IPS-18a (cell line): ENCODE measurements around the gene RUVBL1.

Source experiments
- H3K27ac ChIP-seq: one replicate; pipeline ENCODE4 v1.5.1; 2013; ENCODE audit warnings: low read length
- H3K27me3 ChIP-seq: one replicate; pipeline ENCODE4 v1.6.1; 2013; ENCODE audit warnings: mild to moderate bottlenecking, low read length; ENCODE audit not compliant: control insufficient read depth, insufficient read depth
- H3K36me3 ChIP-seq: one replicate; pipeline ENCODE4 v1.6.1; 2013; ENCODE audit warnings: low read depth, low read length; ENCODE audit not compliant: control insufficient read depth
- H3K4me1 ChIP-seq: one replicate; pipeline ENCODE4 v1.6.1; 2013; ENCODE audit warnings: low read depth, low read length; ENCODE audit not compliant: control insufficient read depth
- H3K4me3 ChIP-seq: one replicate; pipeline ENCODE4 v1.5.1; 2013; ENCODE audit warnings: low read length
- H3K9ac ChIP-seq: one replicate; pipeline ENCODE4 v1.6.1; 2013; ENCODE audit warnings: mild to moderate bottlenecking, low read length, moderate library complexity
- H3K9me3 ChIP-seq: one replicate; pipeline ENCODE4 v1.6.1; 2013; ENCODE audit warnings: low read depth, low read length; ENCODE audit not compliant: control insufficient read depth

RUVBL1 gene

GRCh38 chr3:128098234-128098633 is 25.4 kb downstream of the RUVBL1 start:
- H3K4me3 ChIP-seq: no peak overlapping the region
- peaks cover 82% of the 10 kb centered on the region for H3K36me3 ChIP-seq

GRCh38 chr3:128095222-128095703 is 28.3 kb downstream of the RUVBL1 start:
- H3K9ac ChIP-seq: no peak overlapping the region
- H3K9me3 ChIP-seq: no peaks in the 10 kb centered on the region
- no peak overlapping the region for H3K27ac ChIP-seq
- H3K27me3 ChIP-seq: no peaks in the 10 kb centered on the region
- H3K4me3 ChIP-seq: no peak overlapping the region
- H3K4me1 ChIP-seq: peaks cover 33% of the 10 kb centered on the region
- peaks cover 67% of the 10 kb centered on the region for H3K36me3 ChIP-seq

More at GRCh38 chr3:128098234-128098633, 25.4 kb downstream of the RUVBL1 start:
- Histone ChIP-seq H3K4me1 (peaks cover 34% of the 10 kb centered on the region), H3K9ac (no peak overlapping the region), H3K27me3 (no peaks in the 10 kb centered on the region), H3K9me3 (no peaks in the 10 kb centered on the region), H3K27ac (no peak overlapping the region)

- peaks cover 28% of the 10 kb centered on the region for H3K4me1 ChIP-seq
- no peak overlapping the region for H3K9ac ChIP-seq
- H3K27ac ChIP-seq: no peak overlapping the region
- H3K4me3 ChIP-seq: no peak overlapping the region
- H3K36me3 ChIP-seq: peaks cover 60% of the 10 kb centered on the region
- no peaks in the 10 kb centered on the region for H3K9me3 ChIP-seq
- H3K27me3 ChIP-seq: no peaks in the 10 kb centered on the region
These were observed 29.1 kb downstream of the RUVBL1 start for GRCh38 chr3:128094295-128095151.

- peaks cover 12% of the 10 kb centered on the region for H3K4me1 ChIP-seq
- H3K4me3 ChIP-seq: no peak overlapping the region
- H3K27me3 ChIP-seq: no peaks in the 10 kb centered on the region
- peaks cover 43% of the 10 kb centered on the region for H3K36me3 ChIP-seq
- H3K9me3 ChIP-seq: no peaks in the 10 kb centered on the region
- H3K27ac ChIP-seq: no peak overlapping the region
- H3K9ac ChIP-seq: no peak overlapping the region
These were observed 32.0 kb downstream of the RUVBL1 start for GRCh38 chr3:128091586-128091985.

GRCh38 chr3:128089135-128089534 is 34.5 kb downstream of the RUVBL1 start:
- Histone ChIP-seq H3K27me3 (no peaks in the 10 kb centered on the region), H3K36me3 (peaks cover 52% of the 10 kb centered on the region)

GRCh38 chr3:128084675-128085021 is 39.0 kb downstream of the RUVBL1 start:
- Histone ChIP-seq H3K9me3 (no peaks in the 10 kb centered on the region), H3K27ac (no peak overlapping the region), H3K36me3 (peaks cover 70% of the 10 kb centered on the region), H3K27me3 (no peaks in the 10 kb centered on the region), H3K9ac (no peak overlapping the region), H3K4me3 (no peak overlapping the region), H3K4me1 (no peaks in the 10 kb centered on the region)

More at GRCh38 chr3:128089135-128089534, 34.5 kb downstream of the RUVBL1 start:
- Histone ChIP-seq H3K27ac (no peak overlapping the region), H3K4me1 (no peaks in the 10 kb centered on the region), H3K9me3 (no peaks in the 10 kb centered on the region), H3K4me3 (no peak overlapping the region), H3K9ac (no peak overlapping the region)

GRCh38 chr3:128083980-128084674 is 39.5 kb downstream of the RUVBL1 start:
- Histone ChIP-seq H3K9ac (no peak overlapping the region), H3K27me3 (no peaks in the 10 kb centered on the region), H3K4me1 (no peaks in the 10 kb centered on the region), H3K36me3 (peaks cover 75% of the 10 kb centered on the region), H3K9me3 (no peaks in the 10 kb centered on the region), H3K27ac (no peak overlapping the region), H3K4me3 (no peak overlapping the region)

GRCh38 chr3:128083396-128083795 is 40.2 kb downstream of the RUVBL1 start:
- no peak overlapping the region for H3K27ac ChIP-seq
- no peaks in the 10 kb centered on the region for H3K9me3 ChIP-seq
- H3K36me3 ChIP-seq: peaks cover 81% of the 10 kb centered on the region
- H3K27me3 ChIP-seq: no peaks in the 10 kb centered on the region
- no peak overlapping the region for H3K4me3 ChIP-seq
- no peaks in the 10 kb centered on the region for H3K4me1 ChIP-seq
- no peak overlapping the region for H3K9ac ChIP-seq

- Histone ChIP-seq H3K36me3 (peaks cover 78% of the 10 kb centered on the region), H3K4me3 (no peak overlapping the region)
These were observed 41.1 kb downstream of the RUVBL1 start for GRCh38 chr3:128082546-128082945.

GRCh38 chr3:128081846-128082245 is 41.8 kb downstream of the RUVBL1 start:
- peaks cover 71% of the 10 kb centered on the region for H3K36me3 ChIP-seq

More at GRCh38 chr3:128082546-128082945, 41.1 kb downstream of the RUVBL1 start:
- H3K27ac ChIP-seq: no peak overlapping the region
- H3K27me3 ChIP-seq: peaks cover 6% of the 10 kb centered on the region
- no peaks in the 10 kb centered on the region for H3K4me1 ChIP-seq
- no peak overlapping the region for H3K9ac ChIP-seq
- H3K9me3 ChIP-seq: no peaks in the 10 kb centered on the region

GRCh38 chr3:128081226-128081625 is 42.4 kb downstream of the RUVBL1 start:
- H3K27ac ChIP-seq: no peak overlapping the region
- H3K27me3 ChIP-seq: peaks cover 19% of the 10 kb centered on the region
- H3K9ac ChIP-seq: no peak overlapping the region
- peaks cover 4% of the 10 kb centered on the region for H3K4me1 ChIP-seq
- no peak overlapping the region for H3K4me3 ChIP-seq
- no peaks in the 10 kb centered on the region for H3K9me3 ChIP-seq
- H3K36me3 ChIP-seq: peaks cover 65% of the 10 kb centered on the region

More at GRCh38 chr3:128081846-128082245, 41.8 kb downstream of the RUVBL1 start:
- Histone ChIP-seq H3K27ac (no peak overlapping the region), H3K4me3 (no peak overlapping the region), H3K4me1 (peaks cover 4% of the 10 kb centered on the region), H3K9ac (no peak overlapping the region), H3K27me3 (peaks cover 13% of the 10 kb centered on the region), H3K9me3 (no peaks in the 10 kb centered on the region)
